Kidney epithelial cell (primary cell): ENCODE data around the gene INTS7. TPM values are rescaled to one million over a fixed set of nuclear protein-coding genes. Genes with fewer than 3 reads are reported as not detected.

Experiments
- DNase-seq: peaks from one replicate; pipeline ENCODE4 v3.0.0-alpha.2; 2010; ENCODE audit warnings: low read depth
- H3K27me3 ChIP-seq: 2 replicates; pipeline ENCODE4 v1.6.0; 2011; ENCODE audit warnings: low read length; ENCODE audit not compliant: control insufficient read depth, insufficient read depth
- H3K36me3 ChIP-seq: 2 replicates; pipeline ENCODE4 v1.5.1; 2011; ENCODE audit warnings: low read length; ENCODE audit not compliant: control insufficient read depth, insufficient read depth
- H3K4me3 ChIP-seq: 2 replicates; pipeline ENCODE4 v1.5.1; 2011; ENCODE audit warnings: low read depth, mild to moderate bottlenecking, control low read depth, low read length
- total RNA-seq: library from RNA; depleted of rRNA; stranded (reverse); fragments of >200 nt; gene quantifications from 2 replicates; pipeline ENCODE4 v1.2.3, GENCODE V29; 2015
- TF ChIP-seq, protein P1 (sequence below): IDR thresholded peaks from 2 replicates; pipeline ENCODE4 v1.5.1; 2011; ENCODE audit warnings: mild to moderate bottlenecking, moderate library complexity, low read length, control low read depth, inconsistent platforms; ENCODE audit not compliant: insufficient read depth, poor library complexity, severe bottlenecking

Gene INTS7
- total RNA-seq, 1 donor from 2014 or later = 11.7 TPM

GRCh38 chr1:212055333-212055732 lies 20.0 kb upstream of the INTS7 start:
- DNase-seq = no peak
- H3K27me3 ChIP-seq = no peaks in the 10 kb centered on the region
- no peaks in the 10 kb centered on the region for H3K36me3 ChIP-seq
- H3K4me3 ChIP-seq = no peak overlapping the region
- TF ChIP-seq, protein P1, sequence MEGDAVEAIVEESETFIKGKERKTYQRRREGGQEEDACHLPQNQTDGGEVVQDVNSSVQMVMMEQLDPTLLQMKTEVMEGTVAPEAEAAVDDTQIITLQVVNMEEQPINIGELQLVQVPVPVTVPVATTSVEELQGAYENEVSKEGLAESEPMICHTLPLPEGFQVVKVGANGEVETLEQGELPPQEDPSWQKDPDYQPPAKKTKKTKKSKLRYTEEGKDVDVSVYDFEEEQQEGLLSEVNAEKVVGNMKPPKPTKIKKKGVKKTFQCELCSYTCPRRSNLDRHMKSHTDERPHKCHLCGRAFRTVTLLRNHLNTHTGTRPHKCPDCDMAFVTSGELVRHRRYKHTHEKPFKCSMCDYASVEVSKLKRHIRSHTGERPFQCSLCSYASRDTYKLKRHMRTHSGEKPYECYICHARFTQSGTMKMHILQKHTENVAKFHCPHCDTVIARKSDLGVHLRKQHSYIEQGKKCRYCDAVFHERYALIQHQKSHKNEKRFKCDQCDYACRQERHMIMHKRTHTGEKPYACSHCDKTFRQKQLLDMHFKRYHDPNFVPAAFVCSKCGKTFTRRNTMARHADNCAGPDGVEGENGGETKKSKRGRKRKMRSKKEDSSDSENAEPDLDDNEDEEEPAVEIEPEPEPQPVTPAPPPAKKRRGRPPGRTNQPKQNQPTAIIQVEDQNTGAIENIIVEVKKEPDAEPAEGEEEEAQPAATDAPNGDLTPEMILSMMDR = no peak

- no peak for DNase-seq
- Histone ChIP-seq H3K36me3 (no peaks in the 10 kb centered on the region), H3K4me3 (no peak overlapping the region), H3K27me3 (no peaks in the 10 kb centered on the region)
- TF ChIP-seq, protein P1 = no peak
Observed at GRCh38 chr1:212053993-212054392, 18.6 kb upstream of the INTS7 start.

DNA sequence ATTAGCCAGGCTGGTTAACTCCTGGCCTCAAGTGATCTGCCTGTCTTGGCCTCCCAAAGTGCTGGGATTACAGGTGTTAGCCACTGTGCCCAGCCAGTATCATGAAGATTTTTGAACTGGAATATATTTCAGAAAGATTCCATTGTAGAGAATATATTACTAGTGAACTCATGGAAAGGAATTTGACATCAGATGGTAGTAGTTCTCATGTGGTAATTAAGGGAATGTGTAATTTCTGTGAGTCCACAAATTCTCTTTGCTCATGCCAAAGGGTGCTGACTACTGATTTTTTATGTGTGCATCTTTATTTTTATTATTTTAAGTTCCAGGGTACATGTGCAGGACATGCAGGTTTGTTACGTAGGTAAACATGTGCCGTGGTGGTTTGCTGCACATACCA lies 10.6 kb upstream of the INTS7 start:
- TF ChIP-seq, protein P1 = no peak
- Histone ChIP-seq H3K36me3 (no peaks in the 10 kb centered on the region), H3K4me3 (no peak overlapping the region), H3K27me3 (no peaks in the 10 kb centered on the region)
- DNase-seq = no peak

DNA sequence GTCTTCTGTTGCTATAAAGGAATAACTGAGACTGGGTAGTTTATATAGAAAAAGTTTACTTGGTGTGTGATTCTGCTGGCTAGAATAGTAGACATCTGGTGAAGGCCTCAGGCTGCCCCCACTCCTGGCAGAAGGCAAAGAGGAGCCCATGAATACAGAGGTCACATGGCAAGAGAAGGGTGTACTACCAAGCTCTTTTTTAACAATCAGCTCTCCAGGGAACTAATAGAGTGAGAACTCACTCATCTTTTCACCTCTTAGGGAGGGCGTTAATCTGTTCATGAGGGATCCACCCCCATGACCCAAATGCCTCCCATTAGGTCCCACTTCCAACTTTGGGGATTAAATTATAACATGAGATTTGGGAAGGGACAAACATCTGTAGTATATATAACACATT lies 9.5 kb upstream of the INTS7 start:
- H3K36me3 ChIP-seq = no peaks in the 10 kb centered on the region
- DNase-seq = no peak
- H3K27me3 ChIP-seq = no peaks in the 10 kb centered on the region
- TF ChIP-seq, protein P1 = no peak
- no peak overlapping the region for H3K4me3 ChIP-seq

DNA sequence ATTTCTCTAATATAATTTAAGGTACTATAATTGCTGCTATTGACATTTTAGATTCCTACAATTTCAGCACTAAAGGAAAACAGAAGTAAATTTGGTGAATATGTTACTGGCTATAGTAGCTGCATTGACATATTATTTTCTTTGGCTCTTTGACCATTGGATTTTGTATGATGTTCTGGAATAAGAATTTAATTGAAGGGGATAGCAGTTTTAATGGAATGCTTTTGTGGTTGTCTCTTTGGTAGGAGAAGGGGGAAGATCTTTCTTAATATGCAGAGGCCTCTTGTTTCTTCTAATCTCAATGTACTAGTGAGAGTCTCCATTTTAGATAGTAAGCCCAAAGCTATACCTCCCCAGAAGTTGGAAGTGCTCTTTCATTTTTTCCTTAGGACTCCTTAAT lies 7.1 kb upstream of the INTS7 start:
- DNase-seq = no peak
- Histone ChIP-seq H3K4me3 (no peak overlapping the region), H3K27me3 (no peaks in the 10 kb centered on the region), H3K36me3 (no peaks in the 10 kb centered on the region)
- TF ChIP-seq, protein P1 = no peak

- Histone ChIP-seq H3K4me3 (no peak overlapping the region), H3K36me3 (no peaks in the 10 kb centered on the region), H3K27me3 (no peaks in the 10 kb centered on the region)
- TF ChIP-seq, protein P1 = no peak
- no peak for DNase-seq
Observed at GRCh38 chr1:212040629-212041412, 5.5 kb upstream of the INTS7 start.
